GM21515 (cell line): ENCODE measurements around the gene MORN5.

Experiments
- ATAC-seq: cut with Tn5 transposase; IDR thresholded peaks from one replicate; pipeline ENCODE4 v1.9.1; 2021; ENCODE audit not compliant: unreplicated experiment

The MORN5 gene

GRCh38 chr9:122228568-122229484 lies 69.1 kb downstream of the MORN5 start, which contains the start of gene LHX6:
Gene LHX6 (minus strand): TSS chr9:122228957. CDS start chr9:122228740, 217 bp downstream.
- no peak for ATAC-seq

DNA sequence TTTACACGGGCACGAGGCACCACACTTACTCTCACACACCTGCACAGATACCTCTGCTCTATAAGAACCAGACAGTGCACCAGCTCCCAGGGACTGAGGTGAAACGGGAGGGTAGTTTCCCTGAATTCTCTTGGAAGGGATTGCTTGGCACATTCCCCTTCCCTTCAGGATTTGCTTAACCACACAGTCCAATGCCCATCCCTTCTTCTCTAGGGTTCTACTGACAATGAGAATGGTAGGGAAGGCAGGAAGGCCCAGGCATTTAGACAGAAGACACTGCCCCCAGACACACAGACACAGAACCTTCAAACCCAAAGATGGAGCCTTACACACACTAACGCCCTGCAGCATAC lies 69.8 kb downstream of the MORN5 start:
- ATAC-seq = no peak

GRCh38 chr9:122232796-122233306 lies 73.1 kb downstream of the MORN5 start:
- no peak for ATAC-seq

DNA sequence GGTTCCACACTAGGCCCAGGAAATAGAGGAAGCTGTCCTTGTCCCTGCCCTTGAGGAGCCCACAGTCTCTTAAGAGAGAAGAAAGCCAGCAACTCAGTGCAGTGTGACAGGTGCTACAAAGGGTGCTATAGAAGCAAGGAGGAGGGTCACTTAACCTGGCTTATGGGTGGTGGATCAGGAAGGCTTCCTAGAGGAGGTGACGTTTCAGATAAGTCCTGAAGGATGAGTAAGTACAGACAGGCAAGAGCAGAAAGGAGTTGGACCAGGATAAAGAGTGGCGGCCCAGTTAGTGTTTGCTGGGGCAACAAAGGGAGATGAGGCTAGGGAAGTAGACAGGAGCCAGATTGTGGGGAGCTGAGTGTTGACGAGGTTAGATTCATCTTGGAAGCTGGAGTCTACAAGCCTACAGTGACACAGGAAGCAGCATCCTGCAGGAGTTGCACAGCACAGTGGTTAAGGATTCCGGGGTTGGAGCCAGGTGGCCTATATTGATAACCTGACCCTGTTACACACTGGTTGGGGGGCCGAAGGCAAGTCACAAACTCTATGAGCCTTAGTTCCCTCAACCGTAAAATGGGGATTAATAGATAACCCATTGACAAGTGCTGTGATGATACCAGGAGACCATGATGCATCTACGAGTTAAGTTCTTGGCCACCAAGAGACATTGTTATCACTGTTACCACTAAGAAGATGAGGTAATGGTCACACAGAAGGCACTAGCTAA lies 74.5 kb downstream of the MORN5 start:
- no peak for ATAC-seq

DNA sequence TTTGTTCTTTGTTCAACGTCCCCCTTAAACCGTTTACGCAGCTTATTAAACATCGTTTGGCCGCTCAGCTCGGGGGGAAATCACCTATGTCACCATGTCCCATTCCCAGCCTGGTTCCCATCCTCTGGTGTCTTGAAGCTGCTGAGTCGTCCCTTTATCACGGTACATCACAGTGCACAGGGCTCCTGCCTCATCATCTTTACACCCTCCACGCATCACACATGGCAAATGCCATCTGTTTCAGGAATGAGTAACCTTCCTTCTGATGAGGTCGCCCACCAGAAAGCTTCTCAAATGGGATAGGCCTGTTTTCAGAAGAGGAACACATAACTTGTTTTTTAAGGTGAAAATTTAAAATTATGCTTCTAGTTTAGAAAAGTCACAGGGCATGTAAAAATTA lies 77.0 kb downstream of the MORN5 start:
- ATAC-seq = no peak

GRCh38 chr9:122239722-122240121 lies 80.0 kb downstream of the MORN5 start:
- no peak for ATAC-seq

DNA sequence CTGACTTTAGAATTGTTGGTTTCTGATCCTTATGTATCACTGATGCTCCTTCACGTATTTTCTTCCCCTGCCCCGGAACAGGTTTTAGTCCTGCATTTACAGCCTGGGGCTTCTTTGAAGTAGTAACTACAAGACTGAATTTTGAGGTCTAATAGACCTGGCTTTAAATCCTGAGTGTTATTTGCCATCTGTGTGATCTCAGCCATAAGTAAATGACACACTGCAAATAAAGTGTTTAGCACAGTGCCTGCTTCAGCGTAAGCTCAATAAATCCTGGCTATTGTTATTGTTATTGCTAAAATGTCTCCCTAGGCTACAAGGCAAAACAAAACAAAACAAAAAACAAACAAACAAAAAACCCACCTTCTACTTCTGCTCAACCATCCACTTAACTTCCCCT lies 84.6 kb downstream of the MORN5 start:
- no peak for ATAC-seq

- no peak for ATAC-seq
Measured at GRCh38 chr9:122246666-122247065, 87.0 kb downstream of the MORN5 start.

DNA sequence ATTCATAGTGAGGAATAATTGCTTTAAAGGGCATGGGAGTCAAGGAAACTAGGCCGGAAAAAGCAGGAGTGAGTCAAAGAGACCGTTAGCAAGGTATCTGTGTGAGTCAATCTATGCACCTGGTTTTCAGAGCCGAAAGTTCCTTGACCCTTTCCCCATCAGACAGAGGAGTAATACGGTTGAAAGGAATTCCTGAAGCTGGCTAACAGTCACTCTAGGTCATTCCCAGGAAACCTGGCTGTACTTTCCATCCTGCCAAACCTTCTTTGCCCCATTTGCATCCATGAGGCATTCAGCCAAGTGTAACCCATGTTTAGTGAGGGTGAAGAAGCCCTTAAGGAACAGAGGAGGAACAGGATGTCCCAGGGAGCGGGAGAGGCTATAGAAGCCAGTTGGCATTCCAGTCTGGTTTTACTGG lies 88.7 kb downstream of the MORN5 start:
- ATAC-seq = no peak
